GM03348 (cell line): ENCODE data around the gene WNT3.
"Not testable (repeated sequence)": the region's sequence is repeated elsewhere in the genome, so short reads cannot be mapped to it uniquely, and the experiment has no call there.

Experiments used
- DNase-seq: peaks from one replicate; pipeline ENCODE4 v3.0.0; 2012; ENCODE audit warnings: low spot score

The WNT3 gene

DNA sequence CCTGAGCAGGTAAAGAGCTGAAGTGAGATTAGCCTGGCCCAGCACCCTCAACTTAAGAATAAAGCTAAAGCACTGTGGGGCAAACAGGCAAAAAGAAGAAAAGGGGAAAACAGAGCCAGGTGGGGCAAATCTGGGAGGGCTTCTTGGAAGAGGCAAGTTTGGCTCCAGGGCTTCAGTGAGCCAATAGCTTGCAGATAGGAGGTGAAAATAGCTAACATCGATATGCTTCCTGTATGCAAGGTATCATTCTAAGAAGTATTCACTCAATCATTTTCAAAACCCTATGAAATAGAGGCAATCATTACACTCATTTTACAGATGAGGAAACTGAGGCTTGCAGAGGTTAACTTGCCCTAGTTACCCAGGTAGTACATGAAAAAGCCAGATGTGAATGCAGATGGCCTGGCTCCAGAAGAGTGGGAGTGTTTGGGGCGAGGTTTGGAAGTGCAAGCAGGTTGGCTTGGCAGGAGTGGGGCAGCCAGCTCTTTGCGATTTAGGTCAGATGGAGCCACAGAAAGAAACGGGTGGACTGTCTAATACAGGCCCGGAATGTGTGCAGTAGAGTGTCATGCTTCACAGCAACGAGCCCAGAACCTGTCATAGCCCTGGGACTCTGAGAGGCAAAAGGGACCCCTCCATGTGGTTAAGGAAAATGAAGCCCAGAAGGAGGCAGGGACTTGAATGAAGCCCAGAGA is 5.7 kb downstream of the WNT3 start:
- no peak for DNase-seq

DNA sequence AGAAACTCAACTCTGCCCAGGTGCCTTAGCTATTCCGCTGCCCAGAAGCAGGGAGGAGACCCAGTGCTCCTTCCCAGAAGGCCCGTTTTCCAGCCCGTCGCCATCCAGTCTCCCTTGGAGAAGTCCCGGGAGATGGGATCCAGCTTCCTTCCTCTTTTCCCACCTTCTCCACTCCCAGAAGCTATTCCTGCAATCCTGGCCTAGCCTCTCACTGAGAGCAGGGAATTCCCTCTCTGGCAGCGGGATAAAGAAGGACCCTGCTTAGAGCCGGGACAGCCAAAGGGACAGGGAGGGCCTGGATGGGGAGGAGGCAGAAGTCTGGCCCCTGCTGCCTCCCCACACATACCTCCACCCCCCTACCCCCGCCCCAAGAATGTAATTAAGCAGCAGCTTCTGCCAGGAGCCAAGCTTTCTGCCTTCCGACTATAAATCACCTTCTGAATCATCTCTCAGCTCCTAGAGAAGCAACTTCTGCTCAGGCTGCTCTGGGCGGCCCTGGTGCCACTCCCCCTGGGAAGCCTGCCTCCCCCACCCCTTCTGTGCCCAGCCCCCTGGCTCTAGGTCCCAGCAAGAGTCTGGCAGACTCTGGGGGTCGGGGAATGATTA is 6.4 kb downstream of the WNT3 start:
- peak; percentile 84 for DNase-seq

DNA sequence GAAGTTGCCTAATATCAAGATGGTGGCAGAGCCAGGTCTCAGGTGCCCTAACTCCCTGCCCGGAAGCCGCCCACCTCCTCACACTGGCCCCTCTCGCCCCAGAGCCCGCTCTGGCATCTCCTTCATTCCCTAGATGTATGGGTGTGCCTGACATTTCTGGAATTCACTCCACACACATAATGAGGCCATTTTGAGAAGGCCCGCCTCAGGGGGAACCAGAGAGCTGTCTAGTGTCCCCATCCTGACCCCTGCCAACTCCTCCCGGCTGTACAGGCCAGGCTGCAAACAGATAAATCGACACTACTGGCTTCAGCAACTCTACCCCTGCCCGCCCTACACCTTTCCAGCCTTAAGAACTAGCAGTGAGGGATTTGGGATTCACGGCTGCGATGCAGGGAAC is 7.7 kb downstream of the WNT3 start:
- no peak for DNase-seq

DNA sequence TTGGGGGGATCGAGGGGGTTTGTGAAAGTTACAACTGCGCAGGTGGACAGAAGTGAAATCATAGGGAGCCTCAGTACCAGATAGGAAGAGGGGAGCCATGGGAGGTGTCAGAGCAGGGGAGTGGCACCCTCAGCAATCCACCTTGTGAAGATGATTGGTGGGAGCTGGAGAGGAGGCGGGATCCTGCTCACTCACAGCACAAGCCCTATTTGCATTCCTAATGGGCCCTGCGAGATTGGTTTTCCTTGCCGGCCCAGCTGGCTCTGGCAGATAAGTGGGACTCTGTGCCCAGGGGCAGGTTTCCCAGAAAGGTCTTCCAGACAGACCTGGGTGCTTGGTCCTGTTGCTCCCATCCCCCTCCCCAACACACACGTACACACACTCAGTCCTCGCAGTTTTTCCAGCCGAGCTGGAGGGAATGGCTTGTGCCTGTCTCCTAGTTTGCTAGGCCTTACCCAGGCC is 9.4 kb downstream of the WNT3 start:
- DNase-seq = no peak

DNA sequence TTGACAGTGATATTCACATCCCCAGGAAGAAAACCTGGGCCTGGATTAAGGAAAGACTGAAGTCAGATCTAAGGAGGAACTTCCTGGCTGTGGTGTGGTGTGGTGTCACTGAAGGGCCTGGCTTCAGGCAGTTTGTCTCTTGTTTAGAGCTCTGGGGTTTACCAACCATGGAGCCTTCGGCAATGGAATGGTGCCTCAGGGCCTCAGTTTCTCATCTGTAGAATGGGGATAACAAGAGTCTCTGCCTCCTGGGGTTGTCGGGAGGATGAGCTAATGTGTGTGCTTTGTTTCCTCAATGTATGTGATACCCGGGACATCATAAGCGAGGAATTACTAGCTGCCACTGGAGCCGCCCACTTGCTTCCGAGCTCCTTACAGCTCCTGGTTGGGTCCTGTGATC is 12.7 kb downstream of the WNT3 start:
- no peak for DNase-seq

DNA sequence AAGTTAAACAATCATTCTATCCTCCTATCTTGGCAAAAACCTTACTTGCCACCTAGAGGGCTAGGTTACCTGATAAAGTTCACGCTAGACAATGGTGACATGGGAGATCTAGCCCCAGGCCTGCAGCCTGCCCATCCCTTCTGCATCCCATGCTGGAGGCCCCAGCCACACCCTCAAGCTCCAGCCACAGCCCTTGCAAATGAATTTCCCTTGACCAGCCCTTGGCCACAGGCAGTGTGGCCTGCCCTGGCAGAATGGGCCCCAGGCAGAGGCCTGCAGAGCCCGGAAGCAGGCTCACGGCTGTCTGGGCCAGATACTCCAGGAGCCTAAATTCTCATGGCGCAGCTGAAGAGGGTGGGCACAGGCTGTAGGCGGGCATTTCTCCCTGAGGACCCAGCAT is 14.9 kb downstream of the WNT3 start:
- DNase-seq = no peak

DNA sequence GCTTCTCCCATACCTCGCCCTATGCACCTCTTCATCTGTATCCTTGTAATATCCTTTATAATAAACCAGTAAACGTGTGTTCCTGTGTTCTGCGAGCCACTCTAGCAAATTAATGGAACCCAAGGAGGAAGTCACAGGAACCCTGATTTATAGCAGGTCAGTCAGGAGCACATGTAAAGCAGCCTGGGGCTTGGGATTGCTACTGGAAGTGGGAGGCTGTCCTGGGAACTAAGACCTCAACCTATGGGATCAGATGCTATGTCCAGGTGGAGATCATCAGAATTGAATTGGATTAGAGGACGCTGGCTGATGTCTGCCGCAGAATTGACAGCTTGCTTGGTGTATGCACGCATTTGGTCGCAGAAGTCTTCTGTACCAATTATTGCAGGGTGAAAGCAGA is 15.7 kb downstream of the WNT3 start:
- DNase-seq = no peak

- no peak for DNase-seq
Observed at GRCh38 chr17:46800573-46800972, 17.9 kb downstream of the WNT3 start.

DNA sequence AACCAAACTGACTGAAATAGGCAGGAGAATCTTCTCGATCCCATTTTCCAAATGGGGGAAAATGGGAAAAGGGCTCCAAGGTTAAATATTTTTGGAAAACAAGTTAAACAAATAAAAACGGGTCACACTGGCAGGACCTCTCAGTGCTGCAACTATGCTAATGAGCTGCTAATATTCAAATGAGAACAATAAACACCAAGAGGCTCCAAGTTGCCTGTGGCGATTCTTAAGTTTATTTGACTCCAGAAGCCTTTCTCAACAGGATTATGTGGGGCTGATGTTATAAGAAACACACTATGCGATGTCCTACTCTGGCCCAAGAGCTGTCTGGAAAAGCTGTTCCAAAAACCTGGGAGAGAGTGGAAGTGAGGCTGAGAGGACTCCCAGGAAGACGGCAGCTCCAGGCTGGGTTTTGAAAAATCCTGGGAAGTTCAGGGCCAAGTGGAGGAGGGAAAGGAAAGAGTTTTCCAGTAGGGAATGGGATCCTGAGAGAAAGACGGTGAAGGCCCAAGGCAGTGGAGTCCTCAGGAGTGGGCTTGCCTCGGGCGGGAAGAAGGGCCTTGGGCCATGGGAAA is 21.4 kb downstream of the WNT3 start:
- DNase-seq = no peak

GRCh38 chr17:46796524-46796923 is 22.0 kb downstream of the WNT3 start:
- no peak for DNase-seq

GRCh38 chr17:46796084-46796483 is 22.4 kb downstream of the WNT3 start:
- no peak for DNase-seq

DNA sequence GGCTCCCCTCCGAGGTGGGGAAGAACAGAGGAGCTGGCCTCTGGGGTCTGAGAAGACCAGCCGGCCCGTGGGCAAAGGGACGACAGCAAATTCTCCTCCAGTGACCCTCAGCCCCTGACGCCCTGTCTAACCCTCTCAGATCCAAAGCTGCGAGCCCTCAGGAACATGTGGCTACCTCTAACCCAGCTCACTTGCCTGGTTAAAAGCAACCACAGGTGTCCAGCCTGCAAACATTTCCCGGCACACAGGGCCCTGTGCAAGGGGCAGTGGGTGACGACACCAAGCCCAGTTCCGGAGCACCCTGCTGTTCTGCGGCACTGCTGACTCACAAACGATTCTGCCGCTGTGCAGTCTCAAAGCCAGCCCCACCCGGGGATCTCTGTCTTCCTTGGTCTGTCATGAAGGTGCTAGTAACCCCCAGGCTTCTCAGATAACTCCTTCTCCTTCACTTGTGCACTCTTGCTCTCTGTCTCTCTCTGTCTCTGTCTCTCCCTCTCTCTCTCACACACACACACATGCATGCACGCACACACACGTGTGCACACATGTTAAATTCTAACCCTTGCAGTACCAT is 23.0 kb downstream of the WNT3 start:
- peak; percentile 57 for DNase-seq

- DNase-seq = no peak
Observed at GRCh38 chr17:46794318-46794717, 24.2 kb downstream of the WNT3 start.

DNA sequence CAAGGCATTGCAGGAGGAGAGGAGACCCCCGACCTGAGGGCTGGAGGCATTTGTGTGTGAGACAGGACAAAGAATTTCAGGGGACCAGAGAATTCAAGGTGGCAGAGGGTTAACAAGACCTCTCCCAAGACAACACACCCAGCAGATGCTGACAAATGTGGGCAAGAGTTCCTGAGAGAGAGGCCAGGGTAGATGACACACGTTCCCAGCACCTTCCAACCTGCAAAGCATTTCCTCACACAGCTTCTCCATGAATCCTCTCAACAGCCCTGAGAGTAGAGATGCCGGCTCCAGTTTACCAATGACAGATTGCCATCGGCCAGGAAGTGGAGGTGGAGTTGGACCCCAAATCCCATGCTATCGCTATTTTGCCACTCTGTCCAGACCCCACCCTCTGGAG is 25.0 kb downstream of the WNT3 start:
- DNase-seq = no peak

GRCh38 chr17:46793023-46793422 is 25.5 kb downstream of the WNT3 start:
- DNase-seq = not testable (repeated sequence)

DNA sequence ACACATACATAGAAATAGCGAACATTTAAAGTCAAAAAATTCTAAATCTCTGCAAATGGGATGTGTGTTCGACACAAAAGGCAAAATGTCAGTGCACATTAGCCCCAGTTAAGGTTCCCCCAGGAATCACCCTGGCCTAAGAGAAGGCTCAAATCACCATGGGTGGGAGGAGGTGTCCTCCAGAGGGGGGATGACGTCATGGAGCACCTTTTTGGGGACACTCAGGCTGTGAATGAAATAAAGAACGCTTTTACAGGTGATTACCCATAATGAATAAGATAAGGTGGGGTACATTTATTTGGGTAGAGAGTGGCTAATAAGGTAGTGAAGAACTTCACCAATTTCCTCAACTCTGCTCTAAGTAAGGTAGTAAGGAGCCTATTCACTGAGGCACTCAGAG is 26.4 kb downstream of the WNT3 start:
- DNase-seq = no peak

DNA sequence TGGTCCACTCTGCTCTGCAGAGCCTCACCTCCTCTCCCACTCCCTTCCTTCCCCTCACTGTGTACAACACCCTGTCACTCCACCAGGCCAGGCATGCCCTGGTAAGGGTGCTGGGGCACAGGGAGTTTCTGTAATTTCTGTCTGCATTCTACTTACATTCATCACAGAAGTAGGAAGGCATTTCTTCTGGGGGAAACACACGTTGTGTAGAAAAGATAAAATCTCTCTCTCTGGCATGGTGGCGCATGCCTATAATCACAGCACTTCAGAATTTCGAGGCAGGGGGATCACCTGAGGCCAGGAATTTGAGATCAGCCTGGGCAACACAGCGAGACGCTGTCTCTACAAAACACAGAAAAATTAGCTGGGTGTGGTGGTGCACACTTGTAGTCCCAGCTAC is 27.0 kb downstream of the WNT3 start:
- DNase-seq = no peak

GRCh38 chr17:46790216-46790615 is 28.3 kb downstream of the WNT3 start:
- no peak for DNase-seq

DNA sequence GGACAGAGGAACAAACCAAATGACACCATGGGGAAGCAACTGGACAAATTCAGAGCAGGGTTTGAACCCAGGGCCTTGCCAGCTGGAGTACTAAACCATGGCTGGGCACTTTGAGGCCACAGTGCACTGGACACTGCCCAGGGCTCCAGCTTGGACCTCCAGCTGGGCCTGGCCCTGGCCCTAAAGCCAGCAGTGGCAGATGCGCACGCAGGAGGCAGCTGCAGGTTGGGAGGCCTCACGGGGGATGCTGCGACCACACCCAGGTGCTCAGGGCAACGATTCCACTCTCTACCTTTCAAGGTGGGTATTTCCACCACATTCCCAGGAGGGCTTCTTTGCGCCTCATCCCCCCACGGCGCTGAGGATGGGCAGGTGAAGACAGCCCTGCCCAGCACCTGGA is 28.9 kb downstream of the WNT3 start:
- no peak for DNase-seq

GRCh38 chr17:46788796-46789195 is 29.7 kb downstream of the WNT3 start:
- no peak for DNase-seq

- DNase-seq = no peak
Observed at GRCh38 chr17:46788300-46788699, 30.2 kb downstream of the WNT3 start.

DNA sequence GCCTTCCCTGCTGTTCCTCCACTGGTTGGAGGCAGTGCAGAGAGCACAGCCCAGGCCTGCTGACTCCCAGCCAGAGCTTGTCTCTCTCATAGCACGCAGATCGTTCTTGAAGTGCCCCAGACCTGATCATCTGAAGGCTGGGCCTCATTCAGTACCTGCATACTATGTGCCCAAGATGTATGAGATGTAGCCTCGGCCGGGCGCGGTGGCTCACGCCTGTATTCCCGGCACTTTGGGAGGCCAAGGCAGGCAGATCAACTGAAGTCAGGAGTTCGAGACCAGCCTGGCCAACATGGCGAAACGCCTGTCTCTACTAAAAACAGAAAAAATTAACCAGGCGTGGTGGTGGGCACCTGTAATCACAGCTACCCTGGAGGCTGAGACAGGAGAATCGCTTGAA is 31.0 kb downstream of the WNT3 start:
- no peak for DNase-seq

DNA sequence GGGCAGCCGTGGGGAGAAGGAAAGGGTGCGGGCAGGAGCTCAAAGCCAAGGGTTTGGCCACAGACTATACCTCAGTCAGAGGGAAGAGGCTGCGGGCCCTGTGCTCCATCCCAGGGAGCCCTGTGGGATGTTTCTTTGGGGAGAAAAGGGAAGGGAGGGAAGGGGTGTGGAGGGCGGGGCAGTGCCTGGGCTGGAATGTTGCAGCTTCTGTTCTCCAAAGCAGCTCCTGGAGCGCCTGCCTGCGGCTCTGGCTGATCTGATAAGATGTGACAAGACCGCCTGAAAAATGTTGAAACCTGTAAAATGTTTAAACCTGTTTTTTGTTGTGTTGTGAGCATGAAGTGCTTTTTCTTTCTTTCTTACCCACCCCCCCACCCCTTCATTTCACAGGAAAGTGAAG is 32.8 kb downstream of the WNT3 start:
- peak; percentile 32 for DNase-seq
